Mesangial cell (primary cell): Measurements from ENCODE around the gene SIRT6. TPM values are rescaled to one million over a fixed set of nuclear protein-coding genes. Genes with fewer than 3 reads are reported as not detected.

Source experiments
- total RNA-seq: library from RNA; depleted of rRNA; stranded (reverse); fragments of >200 nt; gene quantifications from 2 replicates; pipeline ENCODE4 v1.2.3, GENCODE V29; 2015

The SIRT6 gene
- total RNA-seq: 26.1 and 40.8 TPM in 2 replicates

GRCh38 chr19:4182084-4182810 lies at the start of gene SIRT6, which contains the start of gene ANKRD24:
Gene SIRT6, minus strand, starts transcription at chr19:4182563. Its CDS starts 24 bp downstream, at chr19:4182539.
Gene ANKRD24, plus strand, starts transcription at chr19:4182689. Its CDS starts 3,737 bp downstream, at chr19:4186426.

GRCh38 chr19:4229179-4229931 lies 47.0 kb upstream of the SIRT6 start, which contains the start of gene EBI3:
Gene EBI3, plus strand, starts transcription at chr19:4229523. Its CDS starts 28 bp downstream, at chr19:4229551.

Other genes starting within 250 kb of the SIRT6 start
- not detected in 2 replicates for gene NMRK2, start 249.5 kb downstream of the SIRT6 start, total RNA-seq
- gene DAPK3, start 211.5 kb downstream of the SIRT6 start, total RNA-seq: 106 and 115 TPM in 2 replicates
- 2,051 and 3,385 TPM in 2 replicates for gene EEF2, start 197.1 kb downstream of the SIRT6 start, total RNA-seq
- gene PIAS4, start 174.8 kb downstream of the SIRT6 start, total RNA-seq: 26.2 and 29.9 TPM in 2 replicates
- 23.8 and 36.9 TPM in 2 replicates for gene ZBTB7A, start 115.7 kb downstream of the SIRT6 start, total RNA-seq
- gene MAP2K2, start 58.4 kb downstream of the SIRT6 start, total RNA-seq: 157 and 238 TPM in 2 replicates
- not detected in 2 replicates for gene CREB3L3, start 28.9 kb downstream of the SIRT6 start, total RNA-seq
- gene ANKRD24, start 126 bp upstream of the SIRT6 start, total RNA-seq: under 0.01 and 0.51 TPM in 2 replicates
- gene EBI3, start 47.0 kb upstream of the SIRT6 start, total RNA-seq: 2.3 and 4.4 TPM in 2 replicates
- 24.2 and 32.1 TPM in 2 replicates for gene YJU2, start 64.5 kb upstream of the SIRT6 start, total RNA-seq
- not detected in 2 replicates for gene SHD, start 96.7 kb upstream of the SIRT6 start, total RNA-seq
- not detected in 2 replicates for gene TMIGD2, start 119.8 kb upstream of the SIRT6 start, total RNA-seq
- 13.8 and 29.7 TPM in 2 replicates for gene FSD1, start 122.0 kb upstream of the SIRT6 start, total RNA-seq
- 42.7 and 52.2 TPM in 2 replicates for gene STAP2, start 156.3 kb upstream of the SIRT6 start, total RNA-seq
- 6.2 and 11.0 TPM in 2 replicates for gene MPND, start 161.0 kb upstream of the SIRT6 start, total RNA-seq
- gene SH3GL1, start 218.0 kb upstream of the SIRT6 start, total RNA-seq: 99.9 and 101 TPM in 2 replicates
- gene CHAF1A, start 220.1 kb upstream of the SIRT6 start, total RNA-seq: 12.0 and 31.4 TPM in 2 replicates